HL-60 (cell line): ENCODE data around the gene BSN.

Experiments
- DNase-seq, 2 experiments: peaks; one replicate each; pipeline ENCODE4 v3.0.0-alpha.2; 2010 to 2020; ENCODE audit warnings: low read depth in 1 of 2, low spot score in 1 of 2
- H3K27ac ChIP-seq: fragments of 250-450 bp; sonication (Bioruptor Pico); replicated peaks from 2 replicates; pipeline ENCODE4 v1.5.1; 2020; ENCODE audit warnings: mild to moderate bottlenecking, moderate library complexity
- H3K27me3 ChIP-seq: fragments of 250-450 bp; sonication (Bioruptor Pico); 2 replicates; pipeline ENCODE4 v1.5.1; 2021; ENCODE audit warnings: mild to moderate bottlenecking, moderate library complexity; ENCODE audit not compliant: insufficient read depth, poor library complexity, severe bottlenecking
- H3K4me3 ChIP-seq: replicated peaks from 2 replicates; pipeline ENCODE4 v1.5.1; 2011; ENCODE audit warnings: mild to moderate bottlenecking, control low read depth, low read length; ENCODE audit not compliant: insufficient read depth
- GABPA ChIP-seq: IDR thresholded peaks from 2 replicates; pipeline ENCODE4 v1.6.1; 2012; ENCODE audit warnings: low read depth
- POLR2AphosphoS5 ChIP-seq: IDR thresholded peaks from 2 replicates; pipeline ENCODE4 v1.6.1; 2012; ENCODE audit warnings: low read depth
- SPI1 ChIP-seq: IDR thresholded peaks from 2 replicates; pipeline ENCODE4 v1.6.1; 2012; ENCODE audit warnings: low read depth, mild to moderate bottlenecking, borderline replicate concordance
- TF ChIP-seq, protein P1 (sequence below): IDR thresholded peaks from one replicate; pipeline ENCODE4 v1.5.1; 2011; ENCODE audit warnings: low read length, control low read depth, inconsistent platforms; ENCODE audit not compliant: insufficient read depth
- TF ChIP-seq, protein P2 (sequence below): IDR thresholded peaks from 2 replicates; pipeline ENCODE4 v1.6.1; 2012; ENCODE audit warnings: low read depth; ENCODE audit not compliant: insufficient replicate concordance

Gene BSN

DNA sequence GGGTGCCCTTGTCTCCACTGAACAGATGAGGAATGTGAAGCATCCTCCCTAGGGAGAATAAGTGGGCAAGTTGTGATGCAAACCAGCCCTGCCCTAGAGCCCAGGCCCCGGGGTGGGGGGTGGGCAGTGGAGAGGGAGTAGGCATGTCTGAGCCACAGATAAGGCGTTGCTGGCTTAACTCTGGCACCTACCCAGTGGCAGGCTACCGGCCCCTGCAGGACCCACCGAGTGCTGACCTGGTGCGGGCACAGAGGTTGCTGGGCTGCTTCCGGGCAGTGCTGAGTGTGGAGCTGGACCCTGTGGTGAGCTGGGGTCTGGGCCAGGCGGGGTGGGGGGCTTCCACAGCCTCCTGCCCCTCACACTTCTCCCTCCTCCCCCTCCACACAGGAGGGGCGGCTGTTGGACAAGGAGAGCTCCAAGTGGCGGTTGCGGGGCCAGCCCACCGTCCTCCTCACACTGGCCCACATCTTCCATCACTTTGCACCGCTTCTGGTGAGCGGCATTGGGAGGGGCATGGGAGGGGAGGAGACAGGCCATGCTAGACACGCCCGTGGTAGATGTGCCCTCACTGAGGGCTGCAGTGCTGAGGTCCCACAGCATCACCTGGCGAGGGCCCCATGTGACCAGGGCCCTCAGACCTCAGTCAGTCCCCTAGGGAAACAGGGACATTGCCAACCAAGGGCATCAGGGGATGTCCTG is 145.2 kb downstream of the BSN start:
- no peak overlapping the region for H3K4me3 ChIP-seq
- H3K27ac ChIP-seq: no peak overlapping the region
- TF ChIP-seq, protein P1, sequence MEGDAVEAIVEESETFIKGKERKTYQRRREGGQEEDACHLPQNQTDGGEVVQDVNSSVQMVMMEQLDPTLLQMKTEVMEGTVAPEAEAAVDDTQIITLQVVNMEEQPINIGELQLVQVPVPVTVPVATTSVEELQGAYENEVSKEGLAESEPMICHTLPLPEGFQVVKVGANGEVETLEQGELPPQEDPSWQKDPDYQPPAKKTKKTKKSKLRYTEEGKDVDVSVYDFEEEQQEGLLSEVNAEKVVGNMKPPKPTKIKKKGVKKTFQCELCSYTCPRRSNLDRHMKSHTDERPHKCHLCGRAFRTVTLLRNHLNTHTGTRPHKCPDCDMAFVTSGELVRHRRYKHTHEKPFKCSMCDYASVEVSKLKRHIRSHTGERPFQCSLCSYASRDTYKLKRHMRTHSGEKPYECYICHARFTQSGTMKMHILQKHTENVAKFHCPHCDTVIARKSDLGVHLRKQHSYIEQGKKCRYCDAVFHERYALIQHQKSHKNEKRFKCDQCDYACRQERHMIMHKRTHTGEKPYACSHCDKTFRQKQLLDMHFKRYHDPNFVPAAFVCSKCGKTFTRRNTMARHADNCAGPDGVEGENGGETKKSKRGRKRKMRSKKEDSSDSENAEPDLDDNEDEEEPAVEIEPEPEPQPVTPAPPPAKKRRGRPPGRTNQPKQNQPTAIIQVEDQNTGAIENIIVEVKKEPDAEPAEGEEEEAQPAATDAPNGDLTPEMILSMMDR: no peak
- no peak for TF ChIP-seq POLR2AphosphoS5
- TF ChIP-seq, protein P2, sequence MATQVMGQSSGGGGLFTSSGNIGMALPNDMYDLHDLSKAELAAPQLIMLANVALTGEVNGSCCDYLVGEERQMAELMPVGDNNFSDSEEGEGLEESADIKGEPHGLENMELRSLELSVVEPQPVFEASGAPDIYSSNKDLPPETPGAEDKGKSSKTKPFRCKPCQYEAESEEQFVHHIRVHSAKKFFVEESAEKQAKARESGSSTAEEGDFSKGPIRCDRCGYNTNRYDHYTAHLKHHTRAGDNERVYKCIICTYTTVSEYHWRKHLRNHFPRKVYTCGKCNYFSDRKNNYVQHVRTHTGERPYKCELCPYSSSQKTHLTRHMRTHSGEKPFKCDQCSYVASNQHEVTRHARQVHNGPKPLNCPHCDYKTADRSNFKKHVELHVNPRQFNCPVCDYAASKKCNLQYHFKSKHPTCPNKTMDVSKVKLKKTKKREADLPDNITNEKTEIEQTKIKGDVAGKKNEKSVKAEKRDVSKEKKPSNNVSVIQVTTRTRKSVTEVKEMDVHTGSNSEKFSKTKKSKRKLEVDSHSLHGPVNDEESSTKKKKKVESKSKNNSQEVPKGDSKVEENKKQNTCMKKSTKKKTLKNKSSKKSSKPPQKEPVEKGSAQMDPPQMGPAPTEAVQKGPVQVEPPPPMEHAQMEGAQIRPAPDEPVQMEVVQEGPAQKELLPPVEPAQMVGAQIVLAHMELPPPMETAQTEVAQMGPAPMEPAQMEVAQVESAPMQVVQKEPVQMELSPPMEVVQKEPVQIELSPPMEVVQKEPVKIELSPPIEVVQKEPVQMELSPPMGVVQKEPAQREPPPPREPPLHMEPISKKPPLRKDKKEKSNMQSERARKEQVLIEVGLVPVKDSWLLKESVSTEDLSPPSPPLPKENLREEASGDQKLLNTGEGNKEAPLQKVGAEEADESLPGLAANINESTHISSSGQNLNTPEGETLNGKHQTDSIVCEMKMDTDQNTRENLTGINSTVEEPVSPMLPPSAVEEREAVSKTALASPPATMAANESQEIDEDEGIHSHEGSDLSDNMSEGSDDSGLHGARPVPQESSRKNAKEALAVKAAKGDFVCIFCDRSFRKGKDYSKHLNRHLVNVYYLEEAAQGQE: no peak
- no peak for TF ChIP-seq GABPA
- TF ChIP-seq SPI1: no peak
- DNase-seq: no peak
- no peaks in the 10 kb centered on the region for H3K27me3 ChIP-seq

- no peaks in the 10 kb centered on the region for H3K27me3 ChIP-seq
- H3K4me3 ChIP-seq: no peak overlapping the region
- no peak overlapping the region for H3K27ac ChIP-seq
- TF ChIP-seq, protein P2: no peak
- TF ChIP-seq, protein P1: no peak
- TF ChIP-seq GABPA (no peak), POLR2AphosphoS5 (no peak), SPI1 (no peak)
- no peak for DNase-seq
Measured at GRCh38 chr3:49700014-49700413, 145.7 kb downstream of the BSN start.

GRCh38 chr3:49700453-49701128 is 146.3 kb downstream of the BSN start:
- Histone ChIP-seq H3K4me3 (no peak overlapping the region), H3K27me3 (no peaks in the 10 kb centered on the region), H3K27ac (no peak overlapping the region)
- TF ChIP-seq SPI1 (no peak), GABPA (no peak), POLR2AphosphoS5 (no peak)
- TF ChIP-seq, protein P2: no peak
- TF ChIP-seq, protein P1: no peak
- DNase-seq: no peak
